ENCODE measurements around the gene E2F3.

GRCh38 chr6:20400456-20401204 lies 1.0 kb upstream of the E2F3 start:
- peak; percentile 25 to 41 for TF ChIP-seq CTCF (conservative IDR thresholded peaks at IDR 0.05 in 1 of 2, IDR thresholded peaks at IDR 0.05 in 1 of 2; ENCODE audit: extremely low read depth in 1 of 2, insufficient read depth in 1 of 2, low read depth in 1 of 2, low read length in 2 of 2)
- TF ChIP-seq EZH2 (IDR thresholded peaks at IDR 0.05; ENCODE audit: borderline replicate concordance, low read length), result no peak
